ENCODE results near the gene PRLR.
A peak's percentile ranks its signal among the peaks of the same experiment; 100 is the strongest.

DNA sequence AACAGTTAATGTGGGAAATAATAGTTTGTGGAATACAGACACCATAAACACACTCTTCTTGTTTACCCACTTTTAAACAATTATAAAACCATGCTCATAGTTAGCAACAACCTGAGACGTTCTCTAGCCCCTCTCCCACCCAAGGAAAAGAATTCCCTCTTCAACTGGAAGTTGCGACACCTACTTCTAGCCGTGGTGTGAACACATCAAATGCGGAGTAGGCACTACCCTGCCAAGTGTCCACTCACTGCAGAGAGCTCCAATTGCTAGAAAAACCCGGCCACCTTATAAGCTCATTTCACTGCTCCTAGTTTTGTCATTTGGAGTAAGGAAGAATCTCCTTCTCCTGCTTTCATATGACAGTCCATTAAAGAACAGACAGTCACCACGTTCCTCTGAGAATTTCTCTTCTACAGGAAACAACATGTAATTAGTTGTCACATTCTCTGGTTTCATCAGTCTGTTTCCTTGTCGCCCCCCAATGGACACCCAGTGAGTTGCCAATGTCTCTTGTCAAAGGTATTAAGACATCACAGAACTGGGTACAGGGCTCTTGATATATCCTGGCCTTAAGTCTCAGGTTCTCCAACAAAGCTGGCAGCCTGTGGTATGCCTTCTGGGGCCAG, 47.3 kb downstream of the PRLR start:
- TF ChIP-seq, protein P1, sequence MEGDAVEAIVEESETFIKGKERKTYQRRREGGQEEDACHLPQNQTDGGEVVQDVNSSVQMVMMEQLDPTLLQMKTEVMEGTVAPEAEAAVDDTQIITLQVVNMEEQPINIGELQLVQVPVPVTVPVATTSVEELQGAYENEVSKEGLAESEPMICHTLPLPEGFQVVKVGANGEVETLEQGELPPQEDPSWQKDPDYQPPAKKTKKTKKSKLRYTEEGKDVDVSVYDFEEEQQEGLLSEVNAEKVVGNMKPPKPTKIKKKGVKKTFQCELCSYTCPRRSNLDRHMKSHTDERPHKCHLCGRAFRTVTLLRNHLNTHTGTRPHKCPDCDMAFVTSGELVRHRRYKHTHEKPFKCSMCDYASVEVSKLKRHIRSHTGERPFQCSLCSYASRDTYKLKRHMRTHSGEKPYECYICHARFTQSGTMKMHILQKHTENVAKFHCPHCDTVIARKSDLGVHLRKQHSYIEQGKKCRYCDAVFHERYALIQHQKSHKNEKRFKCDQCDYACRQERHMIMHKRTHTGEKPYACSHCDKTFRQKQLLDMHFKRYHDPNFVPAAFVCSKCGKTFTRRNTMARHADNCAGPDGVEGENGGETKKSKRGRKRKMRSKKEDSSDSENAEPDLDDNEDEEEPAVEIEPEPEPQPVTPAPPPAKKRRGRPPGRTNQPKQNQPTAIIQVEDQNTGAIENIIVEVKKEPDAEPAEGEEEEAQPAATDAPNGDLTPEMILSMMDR (IDR thresholded peaks at IDR 0.05; ENCODE audit: low read depth, low read length, missing input control) = peak; percentile 79
- no peak for TF ChIP-seq TAF1 (conservative IDR thresholded peaks at IDR 0.05)
- no peak for TF ChIP-seq JUND (IDR thresholded peaks at IDR 0.05)
- no peak for TF ChIP-seq EGR1 (IDR thresholded peaks at IDR 0.05; ENCODE audit: low read depth in 2 of 2)
- TF ChIP-seq, protein P2, sequence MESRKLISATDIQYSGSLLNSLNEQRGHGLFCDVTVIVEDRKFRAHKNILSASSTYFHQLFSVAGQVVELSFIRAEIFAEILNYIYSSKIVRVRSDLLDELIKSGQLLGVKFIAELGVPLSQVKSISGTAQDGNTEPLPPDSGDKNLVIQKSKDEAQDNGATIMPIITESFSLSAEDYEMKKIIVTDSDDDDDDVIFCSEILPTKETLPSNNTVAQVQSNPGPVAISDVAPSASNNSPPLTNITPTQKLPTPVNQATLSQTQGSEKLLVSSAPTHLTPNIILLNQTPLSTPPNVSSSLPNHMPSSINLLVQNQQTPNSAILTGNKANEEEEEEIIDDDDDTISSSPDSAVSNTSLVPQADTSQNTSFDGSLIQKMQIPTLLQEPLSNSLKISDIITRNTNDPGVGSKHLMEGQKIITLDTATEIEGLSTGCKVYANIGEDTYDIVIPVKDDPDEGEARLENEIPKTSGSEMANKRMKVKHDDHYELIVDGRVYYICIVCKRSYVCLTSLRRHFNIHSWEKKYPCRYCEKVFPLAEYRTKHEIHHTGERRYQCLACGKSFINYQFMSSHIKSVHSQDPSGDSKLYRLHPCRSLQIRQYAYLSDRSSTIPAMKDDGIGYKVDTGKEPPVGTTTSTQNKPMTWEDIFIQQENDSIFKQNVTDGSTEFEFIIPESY (IDR thresholded peaks at IDR 0.05) = no peak
- TF ChIP-seq, protein P3, sequence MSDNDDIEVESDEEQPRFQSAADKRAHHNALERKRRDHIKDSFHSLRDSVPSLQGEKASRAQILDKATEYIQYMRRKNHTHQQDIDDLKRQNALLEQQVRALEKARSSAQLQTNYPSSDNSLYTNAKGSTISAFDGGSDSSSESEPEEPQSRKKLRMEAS (IDR thresholded peaks at IDR 0.05) = no peak

Data from liver (tissue), 3 donors.